ENCODE results near the gene EDN2.
A peak's percentile ranks its signal among the peaks of the same experiment; 100 is the strongest.

The EDN2 gene

DNA sequence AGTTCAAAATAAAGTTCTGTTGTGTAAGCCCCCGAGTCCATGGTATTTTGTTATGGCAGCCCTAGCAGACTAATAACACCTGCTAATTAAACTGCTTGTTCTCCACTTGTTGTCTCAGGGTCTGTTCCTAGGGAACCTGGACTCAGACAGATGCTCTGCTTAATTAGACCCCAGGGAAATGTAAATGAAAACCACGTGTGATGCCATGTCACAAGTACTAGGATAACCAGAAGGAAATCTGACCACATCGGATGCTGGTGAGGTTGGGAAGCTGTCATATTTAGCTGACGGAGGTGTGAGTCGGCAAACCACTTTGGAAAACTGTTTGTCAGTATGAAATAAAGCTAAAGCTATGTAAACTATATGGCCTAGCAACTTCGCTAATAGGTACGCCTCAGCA lies 19.6 kb downstream of the EDN2 start:
- no peak for DNase-seq (ENCODE audit: low spot score)

DNA sequence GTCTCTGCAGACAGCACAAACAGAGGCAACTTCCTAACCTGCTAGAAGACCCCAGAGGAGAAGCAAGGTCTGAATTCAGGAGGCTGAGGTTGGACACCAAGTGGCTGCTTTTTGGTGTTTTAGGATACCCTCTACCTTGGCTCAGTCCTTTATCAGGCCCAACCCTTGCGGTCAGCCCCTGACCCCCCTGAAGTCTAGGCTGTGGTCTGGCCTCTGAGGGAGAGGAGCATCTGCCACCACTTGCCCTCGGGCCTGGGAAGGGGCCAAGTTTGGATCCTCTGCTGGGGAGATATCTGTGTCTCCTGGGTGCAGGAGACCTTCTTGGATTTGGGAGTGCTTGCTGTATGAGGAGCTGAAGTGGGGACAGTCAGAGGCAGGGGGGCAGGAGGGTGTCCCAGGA lies 21.0 kb downstream of the EDN2 start:
- no peak for DNase-seq (ENCODE audit: low spot score)

DNA sequence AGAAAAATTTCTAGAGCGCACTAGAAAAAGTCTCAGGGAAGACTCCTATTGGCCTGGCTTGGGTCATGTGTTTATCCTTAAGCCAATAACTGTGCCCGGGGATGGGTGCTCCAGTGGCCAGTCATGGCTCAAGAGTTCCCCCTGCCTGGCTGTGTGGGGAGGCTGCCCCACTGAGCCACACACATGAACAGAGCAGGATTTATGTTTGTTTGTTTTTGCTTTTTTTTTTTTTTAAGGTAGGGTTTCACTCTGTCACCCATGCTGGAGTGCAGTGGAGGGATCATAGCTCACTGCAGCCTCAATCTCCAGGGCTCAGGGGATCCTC lies 21.8 kb downstream of the EDN2 start:
- DNase-seq (ENCODE audit: low spot score): no peak

DNA sequence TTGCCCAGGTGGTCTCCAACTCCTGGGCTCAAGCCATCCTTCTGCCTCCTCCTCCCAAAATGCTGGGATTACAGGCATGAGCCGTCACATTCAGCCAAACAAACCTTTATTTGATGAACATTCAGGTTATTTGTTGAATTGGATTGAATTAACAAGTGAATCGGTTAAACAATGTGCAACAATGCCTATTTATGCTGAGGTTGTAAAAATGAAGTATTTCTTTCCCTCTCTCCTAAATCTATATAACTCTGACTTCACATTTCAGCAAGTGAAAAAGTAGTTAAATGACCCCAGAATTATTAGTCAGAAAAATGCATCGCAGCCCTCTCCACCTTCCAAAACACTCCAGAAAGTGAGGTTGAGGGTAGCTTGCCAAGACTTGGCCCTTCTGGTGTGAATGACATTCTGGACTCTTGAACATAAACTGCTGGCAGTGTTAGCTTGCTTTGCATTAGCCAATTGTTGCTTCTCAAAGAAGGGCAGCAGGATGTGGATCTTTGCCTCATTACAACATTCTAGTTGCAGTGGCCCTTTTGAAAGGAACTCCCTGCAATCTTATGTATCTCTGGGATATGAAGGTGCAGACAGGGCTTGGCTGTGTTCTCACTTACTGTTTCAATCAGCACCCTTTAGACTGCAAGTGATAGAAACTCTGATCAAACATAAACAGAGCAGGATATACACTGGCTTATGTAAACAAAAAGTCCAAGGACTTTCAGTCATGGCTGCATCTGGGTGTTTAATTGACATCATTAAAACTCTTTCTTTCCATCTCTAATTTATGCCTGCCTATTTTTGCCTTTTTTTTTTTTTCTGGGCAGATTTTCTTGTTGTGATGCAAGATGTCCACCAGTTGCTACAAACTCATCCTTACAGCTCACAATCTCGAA lies 22.4 kb downstream of the EDN2 start:
- no peak for DNase-seq (ENCODE audit: low spot score)

DNA sequence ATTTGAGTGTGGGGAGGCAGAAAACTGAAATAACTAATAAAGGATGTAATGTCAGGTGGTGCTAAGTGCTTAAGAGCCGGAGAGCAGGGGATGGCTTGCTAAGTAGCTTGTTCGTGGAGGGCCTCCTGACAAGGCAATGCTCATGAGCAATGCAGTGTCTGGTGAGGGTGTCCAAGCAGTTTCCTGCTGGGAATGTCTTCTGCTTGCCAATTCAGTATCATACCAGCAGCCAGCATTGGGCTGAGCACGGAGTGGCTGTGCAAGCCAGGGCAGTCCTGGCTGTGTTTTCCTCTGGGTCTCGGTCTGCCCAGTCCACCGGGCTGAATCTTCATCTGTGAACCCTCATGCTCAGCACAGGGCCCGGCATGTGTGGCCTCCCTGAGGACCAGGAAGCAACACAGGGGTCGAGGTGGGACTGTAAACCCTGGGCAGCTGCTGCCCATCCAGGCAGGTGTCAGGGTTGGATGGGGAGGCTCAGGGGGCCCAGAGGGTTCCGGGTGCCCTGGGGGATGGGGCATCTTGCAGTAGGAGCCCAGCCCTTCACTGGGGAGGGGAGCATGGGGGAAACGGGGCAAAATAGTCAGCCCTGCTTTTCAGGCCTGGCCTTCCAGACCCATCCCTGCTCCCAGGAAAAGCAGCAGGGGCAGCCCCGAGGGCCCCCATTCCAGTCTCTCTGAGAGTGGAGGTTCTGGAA lies 27.5 kb downstream of the EDN2 start:
- no peak for DNase-seq (ENCODE audit: low spot score)

DNA sequence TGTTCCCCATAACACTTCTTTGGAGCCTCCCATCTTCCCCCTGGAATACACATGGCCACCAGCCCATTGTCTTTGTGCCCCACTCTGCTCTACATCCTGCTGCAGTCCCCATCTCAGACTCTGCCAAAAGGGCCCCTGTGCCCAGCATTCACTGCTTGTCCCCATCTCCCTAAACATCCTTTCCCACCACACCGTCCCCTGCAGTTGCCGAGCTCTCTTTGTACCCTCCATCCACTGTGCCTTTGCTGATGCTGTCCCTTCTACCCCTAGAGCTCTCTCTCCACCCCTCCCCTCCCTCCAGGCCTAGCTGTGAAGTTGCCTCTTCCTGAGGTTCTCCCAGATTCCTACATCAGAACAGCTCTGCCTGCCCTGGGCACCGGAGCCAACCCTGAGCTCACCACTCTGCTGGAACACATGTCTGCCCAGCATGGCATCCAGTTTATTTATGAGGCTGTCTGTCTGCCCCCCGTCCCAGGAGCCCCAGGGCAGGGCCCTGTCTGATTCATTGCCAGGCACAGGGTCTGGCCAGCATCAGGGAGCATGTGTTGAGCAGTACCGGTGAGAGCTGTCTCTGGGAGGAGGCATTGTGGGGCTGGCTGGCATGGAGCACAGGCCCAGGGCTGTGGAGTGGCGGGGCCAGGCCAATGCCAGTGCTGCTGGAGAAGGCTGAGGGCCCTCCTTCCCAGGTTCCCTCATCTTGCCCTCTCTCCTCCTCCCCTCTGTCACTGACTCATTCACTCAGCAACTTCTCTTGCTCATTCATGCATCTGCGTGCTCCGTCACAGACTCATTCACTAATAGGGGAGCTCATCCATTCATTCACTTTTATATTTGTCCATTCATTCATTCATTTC lies 28.8 kb downstream of the EDN2 start:
- DNase-seq (ENCODE audit: low spot score): no peak

DNA sequence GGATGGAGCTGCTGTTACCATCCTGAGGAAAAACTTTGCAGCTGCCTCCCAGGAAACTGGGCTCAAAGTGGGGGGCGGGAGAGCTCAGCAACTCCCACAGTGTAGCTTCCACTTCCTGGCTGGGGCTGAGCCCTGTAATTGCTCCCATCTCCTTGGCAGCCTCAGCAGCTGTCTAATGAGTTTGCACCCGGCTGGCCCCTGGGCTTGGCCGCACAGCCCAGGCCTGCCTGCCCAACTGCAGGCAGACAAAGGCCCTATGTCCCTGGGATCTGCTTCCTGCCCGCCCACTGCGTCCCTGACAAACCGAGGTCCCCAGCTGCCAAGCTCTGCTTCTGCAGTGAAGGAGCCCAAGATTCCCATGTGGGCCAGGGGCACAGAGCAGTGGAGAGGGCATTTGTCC lies 30.1 kb downstream of the EDN2 start:
- DNase-seq (ENCODE audit: low spot score): peak; percentile 94

DNA sequence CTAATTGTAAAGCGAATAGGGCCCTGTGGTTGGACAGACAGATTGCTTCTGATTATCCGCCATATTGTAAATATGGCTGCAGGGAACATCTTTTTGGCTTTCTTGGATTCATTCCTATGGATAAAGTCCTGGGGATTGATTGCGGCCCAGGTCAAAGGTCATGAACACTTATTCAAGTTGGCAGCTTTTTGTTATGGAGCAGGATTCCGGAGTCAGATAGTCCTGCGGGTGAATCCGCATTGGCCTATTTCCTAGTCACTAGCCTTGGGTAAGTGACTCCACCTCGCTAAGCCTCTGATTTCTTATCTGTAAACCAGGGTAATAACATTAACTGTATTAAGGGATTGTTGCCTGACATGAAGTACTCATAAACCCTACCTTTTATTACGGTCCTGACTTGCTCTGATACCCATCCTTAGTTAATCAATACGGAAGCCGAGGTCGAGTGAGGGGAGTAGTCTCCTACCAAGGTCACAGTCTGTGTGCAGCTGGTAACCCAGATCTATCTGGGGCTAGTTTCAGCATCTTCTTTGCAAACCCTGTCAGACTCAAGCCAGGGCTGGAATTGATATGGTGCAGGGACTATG lies 31.7 kb downstream of the EDN2 start:
- DNase-seq (ENCODE audit: low spot score): no peak

DNA sequence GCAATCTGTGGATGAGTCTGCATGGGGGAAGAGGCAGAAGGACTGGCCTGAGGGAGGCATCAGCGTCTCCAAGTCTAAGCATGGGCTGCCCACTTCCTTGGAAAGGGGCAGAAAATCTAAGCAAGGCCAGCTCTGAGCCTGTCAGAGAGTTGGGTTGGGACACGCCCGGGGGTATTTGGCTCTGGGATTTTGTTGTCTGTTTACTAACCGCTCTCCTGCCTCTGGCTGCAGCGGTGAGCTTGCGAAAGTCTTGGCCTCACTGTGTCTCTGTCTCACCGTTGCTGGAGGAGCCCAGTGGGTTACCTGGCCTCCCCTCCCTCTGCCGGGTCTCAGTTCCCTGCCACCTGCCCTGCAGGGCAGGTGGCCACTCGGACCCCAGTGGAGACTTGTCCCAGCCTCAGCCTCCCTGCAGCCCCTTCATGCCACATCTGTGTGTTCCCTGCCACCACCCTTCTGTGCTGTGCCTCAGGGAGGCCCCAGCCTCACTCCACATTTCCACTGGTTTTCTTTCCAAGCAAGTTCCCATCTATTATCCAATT lies 33.7 kb downstream of the EDN2 start:
- DNase-seq (ENCODE audit: low spot score): no peak

DNA sequence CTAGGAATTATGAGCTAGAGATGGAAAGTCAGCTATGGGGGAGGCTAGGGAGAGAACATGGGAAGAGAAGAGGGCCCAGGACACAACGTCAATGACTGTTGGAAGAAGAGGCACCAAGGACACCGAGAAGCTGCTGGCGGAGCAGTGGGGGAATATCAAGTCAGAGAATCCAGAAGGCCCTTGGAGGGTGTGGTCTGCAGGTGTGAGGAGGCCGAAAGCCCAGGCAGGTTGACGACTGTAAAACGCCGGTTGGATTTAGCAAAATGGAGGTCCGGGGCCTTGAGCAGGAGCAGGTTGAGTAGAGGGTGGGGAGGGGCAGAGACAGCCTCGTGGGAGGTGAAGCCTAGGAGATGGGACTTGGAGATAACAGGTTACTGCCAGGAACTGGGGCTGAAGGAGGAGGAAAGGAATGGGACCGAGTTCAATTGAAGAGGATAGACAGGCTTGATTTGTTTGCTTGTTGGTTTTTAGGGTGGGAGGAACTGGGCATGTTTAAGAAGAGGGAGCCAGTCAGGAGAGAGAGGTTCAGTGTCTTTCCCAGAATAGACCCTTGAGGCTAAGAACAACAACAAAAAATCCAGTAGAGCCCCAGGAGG lies 35.1 kb downstream of the EDN2 start:
- DNase-seq (ENCODE audit: low spot score): no peak

DNA sequence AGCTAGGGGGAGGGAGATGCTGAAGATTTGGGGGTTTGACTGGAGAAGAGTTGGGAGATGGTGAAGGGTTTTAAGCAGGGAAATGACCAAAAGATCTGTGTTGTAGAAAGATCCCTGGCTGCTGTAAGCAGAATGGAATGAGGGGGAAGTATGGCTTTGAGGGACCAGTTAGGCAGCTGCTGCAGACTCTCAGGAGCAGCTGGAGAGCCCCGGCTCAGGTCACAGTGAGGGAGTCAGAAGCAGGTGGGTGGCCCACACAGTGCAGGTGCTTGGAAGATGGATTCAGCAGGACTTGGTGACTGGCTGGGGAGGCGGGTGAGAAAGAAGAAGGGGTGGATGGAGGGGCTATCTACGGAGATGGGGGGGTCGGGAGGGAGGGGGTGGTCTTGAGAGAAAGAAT lies 35.7 kb downstream of the EDN2 start:
- DNase-seq (ENCODE audit: low spot score): no peak

DNA sequence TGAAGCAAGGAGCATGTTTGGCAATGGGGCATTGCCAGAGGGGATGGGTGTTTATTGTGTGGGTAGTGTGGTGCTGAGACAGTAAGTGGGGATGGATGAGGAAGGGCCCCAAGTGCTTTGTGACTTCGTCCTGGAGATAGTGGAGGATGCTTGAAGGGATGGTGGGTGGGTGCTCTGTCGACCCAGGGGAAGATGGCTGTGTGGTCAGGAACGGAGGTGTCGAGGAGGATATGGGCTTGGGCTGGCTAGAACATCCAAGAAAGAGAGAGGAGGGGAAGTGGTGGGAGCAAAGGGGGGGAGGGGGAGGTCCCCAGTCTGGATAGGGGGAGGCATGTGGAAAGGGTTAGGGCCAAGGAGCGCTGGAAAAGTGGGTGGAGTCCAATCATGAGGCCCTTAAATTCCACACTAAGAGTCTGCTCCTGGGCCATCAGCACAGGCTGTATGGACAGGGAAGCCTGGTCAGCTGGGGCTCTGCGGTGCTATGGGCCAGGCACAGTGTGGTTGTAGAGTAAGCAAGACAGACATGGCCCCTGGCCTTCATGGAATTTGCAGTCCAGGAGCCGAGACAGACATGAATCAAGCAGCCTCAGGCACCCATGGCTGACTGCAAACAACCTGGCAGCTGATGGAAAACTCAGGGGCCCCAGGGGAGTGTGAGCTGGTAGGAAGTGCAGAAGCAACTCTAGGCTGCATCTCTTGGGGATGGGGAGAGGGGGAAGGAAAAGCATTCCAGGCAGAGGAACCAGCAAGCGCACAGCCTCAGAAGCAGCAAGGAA lies 36.3 kb downstream of the EDN2 start:
- DNase-seq (ENCODE audit: low spot score): no peak

DNA sequence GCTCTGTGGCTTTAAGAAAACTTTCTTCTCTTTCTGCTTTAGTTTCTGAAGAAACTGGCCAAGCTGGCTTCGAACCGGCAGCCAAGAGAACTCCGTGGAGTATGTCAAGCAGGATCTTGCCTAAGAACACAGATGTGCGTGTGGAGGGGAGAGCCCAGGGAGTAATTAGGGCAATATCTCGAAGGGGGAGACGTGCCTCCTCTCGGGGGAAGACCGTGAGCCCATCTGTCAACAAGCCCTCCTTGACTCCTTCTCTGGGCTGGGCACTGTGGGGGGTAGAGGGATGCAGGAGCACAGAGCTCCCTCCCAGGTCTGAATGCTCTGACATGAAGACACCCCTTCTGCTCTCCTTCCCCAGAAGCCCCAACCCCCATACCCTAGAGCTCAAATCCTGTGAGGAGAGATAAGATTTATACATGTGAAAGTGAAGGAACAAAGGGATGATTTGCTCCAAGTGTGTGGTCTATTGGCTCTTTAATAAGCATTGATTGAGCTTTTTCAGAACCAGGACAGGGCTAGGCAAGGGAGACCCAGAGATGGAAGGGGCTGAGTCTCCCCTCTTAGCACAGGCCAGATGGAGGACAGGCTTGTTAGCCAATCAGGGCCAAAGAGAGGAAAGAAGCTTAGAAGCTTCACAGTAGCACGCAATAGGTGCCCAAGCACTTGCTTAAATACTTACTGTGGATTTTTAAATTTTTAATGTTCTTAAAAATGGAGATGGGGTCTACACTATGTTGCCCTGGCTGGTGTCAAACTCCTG lies 37.5 kb downstream of the EDN2 start:
- no peak for DNase-seq (ENCODE audit: low spot score)

DNA sequence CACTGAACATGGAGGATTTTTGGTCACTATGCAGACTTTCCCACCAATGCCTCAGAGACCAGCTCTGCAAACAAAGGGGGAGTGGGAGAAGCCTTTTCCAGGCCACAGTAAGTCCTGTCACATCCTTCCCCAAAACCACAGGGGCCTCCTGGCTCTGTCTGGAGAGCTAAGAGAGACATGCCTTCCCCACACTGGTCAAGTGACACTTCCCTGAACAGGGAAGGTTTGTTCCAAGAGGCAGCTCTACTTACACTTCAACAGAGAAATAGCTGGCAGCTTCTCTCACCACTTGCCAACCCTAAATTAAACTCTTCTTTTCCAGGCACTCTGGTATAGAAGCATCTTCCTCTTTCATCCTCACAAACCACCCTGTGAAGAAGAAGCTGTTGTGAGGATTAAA lies 39.7 kb downstream of the EDN2 start:
- DNase-seq (ENCODE audit: low spot score): no peak

DNA sequence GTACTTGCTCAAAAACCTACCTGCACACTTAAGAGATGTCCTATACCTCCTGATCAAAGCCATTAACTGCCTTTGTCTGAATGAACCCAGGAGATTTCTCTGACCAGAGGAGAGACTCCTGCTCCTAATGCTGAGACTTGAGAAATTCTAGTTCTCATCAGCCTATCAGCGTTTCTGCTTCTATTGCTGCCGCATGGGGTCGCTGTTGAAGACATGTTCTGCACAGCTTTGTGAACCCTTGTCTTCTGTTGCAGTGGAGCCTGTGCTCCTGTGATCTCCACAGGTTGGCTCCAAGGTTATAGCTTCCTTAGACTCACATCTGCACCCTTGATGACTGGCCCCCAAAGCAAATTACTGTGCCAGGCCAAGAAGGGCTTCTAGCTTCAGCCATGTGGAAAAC lies 40.2 kb downstream of the EDN2 start:
- DNase-seq (ENCODE audit: low spot score): no peak

DNA sequence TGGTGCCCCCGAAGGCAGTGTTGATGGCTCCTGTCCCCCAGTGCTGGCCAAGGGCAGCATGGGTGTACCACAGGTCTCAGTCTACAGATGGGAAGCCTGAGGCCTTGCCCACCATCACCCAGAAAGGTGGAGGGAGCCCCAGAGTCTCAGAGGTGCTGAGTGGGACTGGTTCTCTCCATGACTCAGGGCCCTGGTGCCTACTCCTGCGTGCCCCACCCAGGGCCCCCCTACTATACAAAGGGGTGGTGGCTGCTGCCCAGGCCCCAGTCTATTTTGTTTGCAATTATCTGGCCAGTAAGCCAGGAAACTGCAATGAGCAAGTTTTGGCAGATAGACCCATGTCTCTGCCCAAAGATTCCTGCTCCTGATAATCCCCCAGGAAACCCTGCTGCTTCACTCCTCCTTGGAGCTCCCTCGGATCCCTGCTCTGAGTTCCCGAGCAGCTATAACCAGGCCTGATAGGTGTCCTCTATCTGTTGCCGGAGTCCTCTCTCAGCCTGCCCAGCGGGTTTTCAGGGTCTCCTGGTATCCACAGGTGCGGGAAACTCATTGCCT lies 41.7 kb downstream of the EDN2 start:
- DNase-seq (ENCODE audit: low spot score): no peak

DNA sequence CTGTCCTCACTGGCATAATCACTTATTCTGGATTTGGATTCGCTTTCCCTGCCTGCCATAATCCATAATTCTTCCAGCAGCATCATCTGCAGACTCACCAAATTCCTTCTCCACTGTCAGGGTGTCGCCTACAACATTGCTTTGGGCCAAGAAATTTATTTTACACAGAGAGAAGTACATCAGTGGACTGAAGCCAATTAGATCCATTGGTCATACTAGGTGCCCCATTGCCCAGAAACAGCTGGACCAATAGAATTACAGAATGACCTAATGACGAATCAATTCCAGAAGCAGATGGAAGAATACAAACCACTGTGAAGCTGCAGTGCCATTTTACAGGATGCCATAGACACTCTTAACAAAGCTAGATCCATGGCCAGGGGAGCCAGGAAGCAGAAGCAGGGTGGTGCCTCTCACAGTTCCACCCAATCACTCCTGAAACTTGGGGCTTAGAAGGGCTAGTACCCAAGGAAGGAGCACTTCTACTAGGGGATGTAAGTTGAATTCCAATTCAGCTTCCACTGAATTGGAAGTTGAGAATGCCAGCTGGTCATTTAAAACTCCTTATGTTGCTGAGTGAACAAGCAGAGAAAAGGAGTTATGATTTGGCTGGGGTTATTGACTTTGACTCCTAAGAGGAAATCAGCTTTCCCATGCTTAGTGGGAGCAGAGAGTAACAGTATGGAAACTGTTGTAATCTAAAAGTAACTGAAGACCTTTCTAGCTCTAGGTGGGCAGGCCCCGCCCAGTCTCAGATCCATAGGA lies 44.0 kb downstream of the EDN2 start:
- DNase-seq (ENCODE audit: low spot score): no peak

DNA sequence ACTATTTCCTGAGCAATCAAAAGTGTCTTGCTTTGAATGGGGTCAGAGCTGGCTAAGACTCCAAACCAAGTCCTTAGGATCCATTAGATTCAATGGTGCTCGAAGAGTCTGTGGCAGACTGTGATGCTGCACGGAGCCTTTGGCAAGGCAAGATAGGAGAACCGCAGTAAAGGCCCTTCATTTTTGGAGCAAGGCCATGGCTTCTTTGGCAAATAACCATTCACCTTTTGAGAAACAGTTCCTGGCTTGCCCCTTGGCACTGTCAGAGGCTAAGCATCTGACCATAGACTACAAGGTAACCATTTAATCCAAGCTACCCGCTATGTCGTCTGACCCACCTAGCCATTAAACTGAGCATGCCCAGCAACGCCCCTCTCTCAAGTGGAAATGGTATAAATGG lies 45.2 kb downstream of the EDN2 start:
- no peak for DNase-seq (ENCODE audit: low spot score)

DNA sequence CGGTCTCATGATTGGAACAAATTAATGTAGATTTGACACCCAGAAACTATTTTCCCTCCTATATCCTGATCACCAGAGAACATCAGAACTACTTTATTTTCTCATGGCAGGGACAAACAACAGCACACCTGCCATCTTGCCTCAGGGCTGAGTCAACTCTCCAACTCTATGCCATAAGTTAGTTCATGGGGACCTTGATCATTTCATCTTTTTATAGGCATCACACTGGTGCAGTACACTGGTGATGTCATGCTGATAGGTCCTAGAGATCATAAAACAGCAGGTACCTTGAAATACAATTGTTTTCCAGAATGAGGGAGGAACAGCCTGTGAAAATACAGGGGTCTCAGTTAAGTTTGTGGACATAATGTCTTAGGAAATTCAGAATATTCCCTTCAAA lies 45.8 kb downstream of the EDN2 start:
- no peak for DNase-seq (ENCODE audit: low spot score)

Measured in COLO829 (cell line).